LNCaP clone FGC (cell line): ENCODE data around the gene TTPAL.
A peak's percentile ranks its signal among the peaks of the same experiment; 100 is the strongest.

Source experiments
- DNase-seq: peaks from one replicate; pipeline ENCODE4 v3.0.0-alpha.2; 2011; ENCODE audit warnings: low read depth
- H3K4me3 ChIP-seq: 2 replicates; pipeline ENCODE4 v1.5.1; 2011; ENCODE audit warnings: mild to moderate bottlenecking, low read depth, low read length, control low read depth
- TF ChIP-seq, protein P1 (sequence below): IDR thresholded peaks from 2 replicates; pipeline ENCODE4 v1.5.1; 2012; ENCODE audit warnings: mild to moderate bottlenecking; ENCODE audit not compliant: control insufficient read depth, insufficient read depth; ENCODE audit errors: extremely low read depth

The TTPAL gene

GRCh38 chr20:44461142-44461802, 14.4 kb upstream of the TTPAL start:
- H3K4me3 ChIP-seq: no peak overlapping the region
- peak; percentile 61 for DNase-seq
- TF ChIP-seq, protein P1, sequence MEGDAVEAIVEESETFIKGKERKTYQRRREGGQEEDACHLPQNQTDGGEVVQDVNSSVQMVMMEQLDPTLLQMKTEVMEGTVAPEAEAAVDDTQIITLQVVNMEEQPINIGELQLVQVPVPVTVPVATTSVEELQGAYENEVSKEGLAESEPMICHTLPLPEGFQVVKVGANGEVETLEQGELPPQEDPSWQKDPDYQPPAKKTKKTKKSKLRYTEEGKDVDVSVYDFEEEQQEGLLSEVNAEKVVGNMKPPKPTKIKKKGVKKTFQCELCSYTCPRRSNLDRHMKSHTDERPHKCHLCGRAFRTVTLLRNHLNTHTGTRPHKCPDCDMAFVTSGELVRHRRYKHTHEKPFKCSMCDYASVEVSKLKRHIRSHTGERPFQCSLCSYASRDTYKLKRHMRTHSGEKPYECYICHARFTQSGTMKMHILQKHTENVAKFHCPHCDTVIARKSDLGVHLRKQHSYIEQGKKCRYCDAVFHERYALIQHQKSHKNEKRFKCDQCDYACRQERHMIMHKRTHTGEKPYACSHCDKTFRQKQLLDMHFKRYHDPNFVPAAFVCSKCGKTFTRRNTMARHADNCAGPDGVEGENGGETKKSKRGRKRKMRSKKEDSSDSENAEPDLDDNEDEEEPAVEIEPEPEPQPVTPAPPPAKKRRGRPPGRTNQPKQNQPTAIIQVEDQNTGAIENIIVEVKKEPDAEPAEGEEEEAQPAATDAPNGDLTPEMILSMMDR: no peak

DNA sequence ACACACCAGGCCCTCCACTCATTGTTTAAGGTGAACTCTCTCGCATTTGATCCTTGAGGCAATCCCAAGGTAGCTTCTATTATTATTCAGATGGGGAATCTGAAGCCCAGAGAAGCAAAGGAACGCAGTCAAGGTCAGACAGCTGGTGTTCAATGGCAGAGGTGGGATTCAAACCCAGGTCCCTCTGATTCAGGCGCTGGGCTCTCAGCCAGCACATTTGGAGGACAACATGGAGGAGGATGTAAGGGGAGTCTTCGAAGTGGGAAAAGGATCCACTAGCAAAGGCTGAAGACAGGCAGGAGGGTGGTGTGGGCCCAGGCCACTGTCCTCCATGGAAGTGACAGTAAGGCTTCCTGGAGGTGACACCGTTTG, 13.9 kb upstream of the TTPAL start:
- DNase-seq: no peak
- TF ChIP-seq, protein P1: no peak
- no peak overlapping the region for H3K4me3 ChIP-seq

DNA sequence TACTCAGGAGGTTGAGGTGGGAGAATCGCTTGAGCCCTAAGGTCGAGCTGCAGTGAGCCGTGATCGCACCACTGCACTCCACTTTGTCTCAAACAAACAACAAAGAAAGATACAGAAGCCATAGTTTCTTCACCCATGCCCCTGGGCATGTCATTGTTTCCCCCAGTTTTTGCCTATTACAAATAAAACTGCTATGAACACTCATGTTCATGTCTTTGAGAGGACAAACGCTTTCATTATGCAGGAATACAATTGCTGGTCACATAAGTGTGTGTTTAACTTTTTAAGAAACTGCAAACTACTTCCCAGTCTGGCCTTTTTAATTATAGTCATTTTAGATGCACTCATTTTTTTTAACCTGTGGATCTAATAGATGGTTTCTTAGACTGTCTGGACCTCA, 12.2 kb upstream of the TTPAL start:
- no peak for DNase-seq
- H3K4me3 ChIP-seq: no peak overlapping the region
- TF ChIP-seq, protein P1: no peak

DNA sequence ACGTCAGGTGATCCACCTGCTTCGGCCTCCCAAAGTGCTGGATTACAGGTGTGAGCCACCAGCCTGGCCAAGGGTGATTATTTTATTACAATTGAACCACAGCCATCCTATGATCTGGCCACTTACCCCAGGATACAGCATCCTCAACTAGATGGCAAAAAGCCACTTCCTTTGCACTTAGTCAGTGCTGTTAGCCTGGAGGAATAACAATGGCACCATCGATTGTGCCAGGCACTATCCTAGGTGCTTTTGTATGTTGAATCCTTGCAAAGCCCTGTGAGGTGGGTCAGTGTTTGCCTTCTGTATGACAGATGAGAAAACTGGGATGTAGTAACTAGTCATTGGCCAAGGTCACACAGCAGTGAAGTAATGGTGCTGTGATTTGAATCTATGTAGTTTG, 11.2 kb upstream of the TTPAL start:
- TF ChIP-seq, protein P1: no peak
- H3K4me3 ChIP-seq: no peak overlapping the region
- no peak for DNase-seq

- DNase-seq: no peak
- no peak overlapping the region for H3K4me3 ChIP-seq
- TF ChIP-seq, protein P1: no peak
Observed at GRCh38 chr20:44465001-44465560, 10.6 kb upstream of the TTPAL start.

GRCh38 chr20:44467289-44467883, 8.3 kb upstream of the TTPAL start:
- DNase-seq: no peak
- TF ChIP-seq, protein P1: no peak
- no peak overlapping the region for H3K4me3 ChIP-seq
